HEK293 (cell line): ENCODE data around the gene EIF2S1.
A peak's percentile ranks its signal among the peaks of the same experiment; 100 is the strongest.

Experiments
- EGR2 ChIP-seq: fragments of 450-650 bp; formaldehyde crosslinking; IDR thresholded peaks from 2 replicates; pipeline ENCODE4 v1.5.1; 2016; ENCODE audit warnings: low read depth, missing biosample characterization, missing genetic modification characterization
- HOXA7 ChIP-seq: sonication (generic); formaldehyde crosslinking; IDR thresholded peaks from 2 replicates; pipeline ENCODE4 v1.8.1; 2022; ENCODE audit warnings: missing genetic modification reagents, borderline replicate concordance
- IKZF3 ChIP-seq: fragments of 450-650 bp; IDR thresholded peaks from 2 replicates; pipeline ENCODE4 v1.5.0; 2018; ENCODE audit warnings: missing biosample characterization, mild to moderate bottlenecking, missing genetic modification characterization, moderate library complexity
- PRDM4 ChIP-seq: fragments of 450-650 bp; formaldehyde crosslinking; IDR thresholded peaks from 2 replicates; pipeline ENCODE4 v1.5.1; 2017; ENCODE audit warnings: missing biosample characterization, missing genetic modification characterization
- REST ChIP-seq: fragments of 450-650 bp; formaldehyde crosslinking; IDR thresholded peaks from 2 replicates; pipeline ENCODE4 v1.5.1; 2016; ENCODE audit warnings: missing biosample characterization, missing genetic modification characterization
- SALL2 ChIP-seq: fragments of 450-650 bp; formaldehyde crosslinking; IDR thresholded peaks from 2 replicates; pipeline ENCODE4 v1.5.0; 2017; ENCODE audit warnings: missing biosample characterization, mild to moderate bottlenecking, missing genetic modification characterization, borderline replicate concordance
- ZBTB21 ChIP-seq: fragments of 450-650 bp; formaldehyde crosslinking; IDR thresholded peaks from 2 replicates; pipeline ENCODE4 v1.5.1; 2017; ENCODE audit warnings: missing biosample characterization, missing genetic modification characterization
- ZBTB8A ChIP-seq: fragments of 450-650 bp; formaldehyde crosslinking; IDR thresholded peaks from 2 replicates; pipeline ENCODE4 v1.5.1; 2016; ENCODE audit warnings: missing biosample characterization, missing genetic modification characterization
- ZNF157 ChIP-seq: fragments of 450-650 bp; formaldehyde crosslinking; IDR thresholded peaks from 2 replicates; pipeline ENCODE4 v1.5.1; 2016; ENCODE audit warnings: missing biosample characterization, missing genetic modification characterization
- ZNF221 ChIP-seq: fragments of 450-650 bp; formaldehyde crosslinking; IDR thresholded peaks from 2 replicates; pipeline ENCODE4 v1.5.1; 2017; ENCODE audit warnings: missing biosample characterization, missing genetic modification characterization, borderline replicate concordance
- ZNF280D ChIP-seq: fragments of 450-650 bp; formaldehyde crosslinking; IDR thresholded peaks from 2 replicates; pipeline ENCODE4 v1.5.1; 2016; ENCODE audit warnings: missing biosample characterization, missing genetic modification characterization
- ZNF48 ChIP-seq: fragments of 450-650 bp; formaldehyde crosslinking; IDR thresholded peaks from 2 replicates; pipeline ENCODE4 v1.5.1; 2016; ENCODE audit warnings: missing biosample characterization, missing genetic modification characterization
- ZNF518A ChIP-seq: fragments of 450-650 bp; formaldehyde crosslinking; conservative IDR thresholded peaks from 2 replicates; pipeline ENCODE4 v1.5.1; 2016; ENCODE audit warnings: low read depth, missing biosample characterization, missing genetic modification characterization
- ZNF600 ChIP-seq: fragments of 450-650 bp; formaldehyde crosslinking; IDR thresholded peaks from 2 replicates; pipeline ENCODE4 v1.5.1; 2016; ENCODE audit warnings: missing biosample characterization, missing genetic modification characterization
- ZNF701 ChIP-seq: fragments of 450-650 bp; formaldehyde crosslinking; IDR thresholded peaks from 2 replicates; pipeline ENCODE4 v1.5.1; 2016; ENCODE audit warnings: missing biosample characterization, missing genetic modification characterization
- ZNF704 ChIP-seq: fragments of 450-650 bp; formaldehyde crosslinking; IDR thresholded peaks from 2 replicates; pipeline ENCODE4 v1.5.1; 2016; ENCODE audit warnings: missing biosample characterization, missing genetic modification characterization
- ZNF707 ChIP-seq: fragments of 450-650 bp; formaldehyde crosslinking; IDR thresholded peaks from 2 replicates; pipeline ENCODE4 v1.5.1; 2016; ENCODE audit warnings: missing biosample characterization, missing genetic modification characterization
- ZNF777 ChIP-seq: fragments of 450-650 bp; formaldehyde crosslinking; IDR thresholded peaks from 2 replicates; pipeline ENCODE4 v1.5.1; 2017; ENCODE audit warnings: missing biosample characterization, missing genetic modification characterization, borderline replicate concordance
- ZNF792 ChIP-seq: fragments of 450-650 bp; formaldehyde crosslinking; IDR thresholded peaks from 2 replicates; pipeline ENCODE4 v1.5.1; 2016; ENCODE audit warnings: missing biosample characterization, missing genetic modification characterization
- ZSCAN4 ChIP-seq: fragments of 450-650 bp; formaldehyde crosslinking; IDR thresholded peaks from 2 replicates; pipeline ENCODE4 v1.5.1; 2017; ENCODE audit warnings: missing biosample characterization, missing genetic modification characterization

The EIF2S1 gene

GRCh38 chr14:67413806-67414769 lies 54.0 kb downstream of the EIF2S1 start (continued):
- TF ChIP-seq REST (tag by site-specific recombination) (no peak), ZNF600 (tag by site-specific recombination) (0 out of 2 replicates have a peak, but pooled peaks have one; percentile 44), ZSCAN4 (tag by site-specific recombination) (no peak), IKZF3 (tag by site-specific recombination) (peak; percentile 80), ZBTB21 (tag by site-specific recombination) (peak; percentile 36; the same call in 1 of the 2 replicates), ZNF707 (tag by site-specific recombination) (no peak), EGR2 (tag by site-specific recombination) (no peak), HOXA7 (no peak), ZNF777 (tag by site-specific recombination) (no peak), ZNF701 (tag by site-specific recombination) (no peak), ZNF518A (tag by site-specific recombination) (peak; percentile 61), ZNF280D (tag by site-specific recombination) (no peak), ZBTB8A (tag by site-specific recombination) (no peak), ZNF221 (no peak), SALL2 (no peak), ZNF157 (no peak), PRDM4 (tag by site-specific recombination) (no peak), ZNF792 (no peak), ZNF48 (tag by site-specific recombination) (no peak), ZNF704 (tag by site-specific recombination) (no peak)
